Activated naive CD8-positive, alpha-beta T cell (primary cell): ENCODE measurements around the gene CST11.

Experiments
- H3K27ac Mint-ChIP-seq: one replicate; pipeline ENCODE4 v1.8.0; 2021; ENCODE audit warnings: mixed read lengths
- H3K27me3 Mint-ChIP-seq: one replicate; pipeline ENCODE4 v1.8.0; 2021; ENCODE audit warnings: mixed read lengths
- H3K36me3 Mint-ChIP-seq: one replicate; pipeline ENCODE4 v1.8.0; 2021; ENCODE audit warnings: mixed read lengths
- H3K4me1 Mint-ChIP-seq: one replicate; pipeline ENCODE4 v1.8.0; 2021; ENCODE audit warnings: low read depth, mixed read lengths
- H3K4me3 Mint-ChIP-seq: one replicate; pipeline ENCODE4 v1.8.0; 2021; ENCODE audit warnings: mild to moderate bottlenecking, mixed read lengths
- H3K9me3 Mint-ChIP-seq: one replicate; pipeline ENCODE4 v1.8.0; 2021; ENCODE audit warnings: low read depth, mixed read lengths

CST11 gene

GRCh38 chr20:23442436-23442835, 10.2 kb downstream of the CST11 start:
- no peaks in the 10 kb centered on the region for H3K36me3 Mint-ChIP-seq
- H3K9me3 Mint-ChIP-seq: no peaks in the 10 kb centered on the region
- no peaks in the 10 kb centered on the region for H3K27me3 Mint-ChIP-seq
- no peak overlapping the region for H3K27ac Mint-ChIP-seq
- no peaks in the 10 kb centered on the region for H3K4me1 Mint-ChIP-seq
- no peak overlapping the region for H3K4me3 Mint-ChIP-seq

- Mint-ChIP-seq H3K9me3 (no peaks in the 10 kb centered on the region), H3K4me3 (no peak overlapping the region), H3K36me3 (no peaks in the 10 kb centered on the region), H3K27ac (no peak overlapping the region), H3K4me1 (no peaks in the 10 kb centered on the region), H3K27me3 (no peaks in the 10 kb centered on the region)
Observed at GRCh38 chr20:23441850-23442313, 10.8 kb downstream of the CST11 start.

GRCh38 chr20:23440004-23440403, 12.7 kb downstream of the CST11 start:
- Mint-ChIP-seq H3K9me3 (no peaks in the 10 kb centered on the region), H3K4me1 (no peaks in the 10 kb centered on the region), H3K4me3 (no peak overlapping the region), H3K27me3 (no peaks in the 10 kb centered on the region), H3K36me3 (no peaks in the 10 kb centered on the region), H3K27ac (no peak overlapping the region)

GRCh38 chr20:23438661-23439060, 14.0 kb downstream of the CST11 start:
- H3K4me3 Mint-ChIP-seq: no peak overlapping the region
- no peaks in the 10 kb centered on the region for H3K36me3 Mint-ChIP-seq
- no peaks in the 10 kb centered on the region for H3K4me1 Mint-ChIP-seq
- no peak overlapping the region for H3K27ac Mint-ChIP-seq
- H3K27me3 Mint-ChIP-seq: no peaks in the 10 kb centered on the region
- H3K9me3 Mint-ChIP-seq: no peaks in the 10 kb centered on the region

- Mint-ChIP-seq H3K4me3 (no peak overlapping the region), H3K4me1 (no peaks in the 10 kb centered on the region), H3K27me3 (no peaks in the 10 kb centered on the region), H3K36me3 (no peaks in the 10 kb centered on the region), H3K27ac (no peak overlapping the region), H3K9me3 (no peaks in the 10 kb centered on the region)
Observed at GRCh38 chr20:23437126-23437899, 15.4 kb downstream of the CST11 start.

GRCh38 chr20:23436681-23437080, 16.0 kb downstream of the CST11 start:
- Mint-ChIP-seq H3K4me3 (no peak overlapping the region), H3K9me3 (no peaks in the 10 kb centered on the region), H3K27me3 (no peaks in the 10 kb centered on the region), H3K27ac (no peak overlapping the region), H3K36me3 (no peaks in the 10 kb centered on the region), H3K4me1 (no peaks in the 10 kb centered on the region)

GRCh38 chr20:23435626-23436539, 16.8 kb downstream of the CST11 start:
- Mint-ChIP-seq H3K36me3 (no peaks in the 10 kb centered on the region), H3K4me3 (no peak overlapping the region), H3K9me3 (no peaks in the 10 kb centered on the region), H3K4me1 (no peaks in the 10 kb centered on the region), H3K27ac (no peak overlapping the region), H3K27me3 (no peaks in the 10 kb centered on the region)

- no peaks in the 10 kb centered on the region for H3K4me1 Mint-ChIP-seq
- no peak overlapping the region for H3K4me3 Mint-ChIP-seq
- H3K36me3 Mint-ChIP-seq: no peaks in the 10 kb centered on the region
- no peaks in the 10 kb centered on the region for H3K27me3 Mint-ChIP-seq
- H3K9me3 Mint-ChIP-seq: no peaks in the 10 kb centered on the region
- H3K27ac Mint-ChIP-seq: no peak overlapping the region
Observed at GRCh38 chr20:23434521-23435313, 18.0 kb downstream of the CST11 start.

GRCh38 chr20:23433628-23434027, 19.0 kb downstream of the CST11 start:
- H3K4me1 Mint-ChIP-seq: no peaks in the 10 kb centered on the region
- H3K4me3 Mint-ChIP-seq: no peak overlapping the region
- H3K27me3 Mint-ChIP-seq: no peaks in the 10 kb centered on the region
- no peak overlapping the region for H3K27ac Mint-ChIP-seq
- no peaks in the 10 kb centered on the region for H3K36me3 Mint-ChIP-seq
- no peaks in the 10 kb centered on the region for H3K9me3 Mint-ChIP-seq

GRCh38 chr20:23425129-23425528, 27.5 kb downstream of the CST11 start:
- H3K27ac Mint-ChIP-seq: no peak overlapping the region
- no peaks in the 10 kb centered on the region for H3K9me3 Mint-ChIP-seq
- no peaks in the 10 kb centered on the region for H3K36me3 Mint-ChIP-seq
- peaks cover 7% of the 10 kb centered on the region for H3K4me1 Mint-ChIP-seq
- H3K4me3 Mint-ChIP-seq: no peak overlapping the region
- peaks cover 4% of the 10 kb centered on the region for H3K27me3 Mint-ChIP-seq

GRCh38 chr20:23420943-23421931, 31.4 kb downstream of the CST11 start, which contains the start of gene NAPB:
Gene NAPB, minus strand, starts transcription at chr20:23421488. Its CDS starts 86 bp downstream, at chr20:23421402.
- Mint-ChIP-seq H3K4me3 (peak within 1 kb of the TSS; percentile 98), H3K27ac (peak within 1 kb of the TSS; percentile 61), H3K27me3 (peaks cover 4% of the 10 kb centered on the region), H3K36me3 (no peaks in the 10 kb centered on the region), H3K4me1 (peaks cover 33% of the 10 kb centered on the region), H3K9me3 (no peaks in the 10 kb centered on the region)

GRCh38 chr20:23419995-23420901, 32.4 kb downstream of the CST11 start:
- Mint-ChIP-seq H3K27ac (peak overlapping the region; percentile 97), H3K9me3 (no peaks in the 10 kb centered on the region), H3K4me3 (peak overlapping the region; percentile 98), H3K36me3 (no peaks in the 10 kb centered on the region), H3K27me3 (peaks cover 4% of the 10 kb centered on the region), H3K4me1 (peaks cover 39% of the 10 kb centered on the region)

- Mint-ChIP-seq H3K9me3 (no peaks in the 10 kb centered on the region), H3K27me3 (peaks cover under 1% of the 10 kb centered on the region), H3K27ac (peak overlapping the region; percentile 97), H3K4me3 (peak overlapping the region; percentile 98), H3K36me3 (no peaks in the 10 kb centered on the region), H3K4me1 (peaks cover 41% of the 10 kb centered on the region)
Observed at GRCh38 chr20:23419657-23419994, 33.0 kb downstream of the CST11 start.
